GM19025 (cell line): Measurements from ENCODE around the gene APOOL.
"Not testable (repeated sequence)": the region's sequence is repeated elsewhere in the genome, so short reads cannot be mapped to it uniquely, and the experiment has no call there.

Source experiments
- ATAC-seq: cut with Tn5 transposase; IDR thresholded peaks from one replicate; pipeline ENCODE4 v1.9.1; 2021; ENCODE audit warnings: mild to moderate bottlenecking, low read depth, moderate library complexity; ENCODE audit not compliant: unreplicated experiment

Gene APOOL, protein sequence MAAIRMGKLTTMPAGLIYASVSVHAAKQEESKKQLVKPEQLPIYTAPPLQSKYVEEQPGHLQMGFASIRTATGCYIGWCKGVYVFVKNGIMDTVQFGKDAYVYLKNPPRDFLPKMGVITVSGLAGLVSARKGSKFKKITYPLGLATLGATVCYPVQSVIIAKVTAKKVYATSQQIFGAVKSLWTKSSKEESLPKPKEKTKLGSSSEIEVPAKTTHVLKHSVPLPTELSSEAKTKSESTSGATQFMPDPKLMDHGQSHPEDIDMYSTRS

DNA sequence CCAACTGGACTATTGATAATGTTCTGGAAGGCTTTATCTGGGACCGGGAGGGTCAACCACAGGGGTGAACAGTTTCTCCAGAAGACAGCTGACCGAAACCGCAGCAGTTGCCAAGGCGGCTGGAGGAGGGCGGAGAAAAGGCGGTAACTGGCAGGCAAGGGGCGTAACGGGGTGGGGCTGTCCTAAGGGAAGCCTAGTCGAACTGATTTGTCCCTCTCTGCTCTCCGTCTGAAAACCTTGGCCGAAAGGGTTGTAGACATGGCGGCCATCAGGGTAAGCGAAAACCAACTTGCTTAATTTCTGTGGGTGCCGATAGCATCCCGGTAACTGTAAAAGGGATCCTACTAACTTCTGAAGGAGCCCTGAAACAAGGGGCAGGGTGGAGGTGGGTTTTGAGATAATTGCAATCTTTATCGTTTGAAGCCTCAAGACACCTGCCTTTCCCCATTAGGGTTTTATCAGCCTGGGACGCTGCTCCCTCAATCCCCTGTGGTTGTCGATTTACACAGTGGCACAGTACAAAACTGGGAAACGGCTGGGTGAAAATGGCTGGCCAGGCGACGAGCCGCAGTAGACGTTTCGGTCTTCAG lies at the start of gene APOOL:
Gene APOOL, plus strand, starts transcription at position 223 of the 590 bp plus-strand sequence. Its CDS starts 36 bp downstream, at position 259.
- peak; percentile 93 for ATAC-seq

DNA sequence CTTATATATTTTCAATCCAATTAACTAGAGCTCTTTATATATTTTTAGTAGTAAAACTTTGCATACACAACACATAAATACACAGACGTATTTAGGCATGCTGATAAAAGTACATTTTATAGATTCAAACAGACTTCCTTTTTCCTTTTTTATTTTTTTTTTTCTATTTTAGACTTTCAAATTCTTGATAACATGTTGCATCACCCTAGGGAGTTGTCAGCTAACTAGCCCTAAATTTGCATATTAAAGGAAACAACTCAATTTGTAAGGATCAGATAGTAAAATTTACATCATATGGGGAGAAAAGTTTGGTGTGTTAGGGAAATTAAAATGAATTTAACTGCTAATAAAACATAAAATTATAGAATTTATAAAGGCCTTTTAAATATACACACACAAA lies 47.4 kb upstream of the APOOL start:
- no peak for ATAC-seq

DNA sequence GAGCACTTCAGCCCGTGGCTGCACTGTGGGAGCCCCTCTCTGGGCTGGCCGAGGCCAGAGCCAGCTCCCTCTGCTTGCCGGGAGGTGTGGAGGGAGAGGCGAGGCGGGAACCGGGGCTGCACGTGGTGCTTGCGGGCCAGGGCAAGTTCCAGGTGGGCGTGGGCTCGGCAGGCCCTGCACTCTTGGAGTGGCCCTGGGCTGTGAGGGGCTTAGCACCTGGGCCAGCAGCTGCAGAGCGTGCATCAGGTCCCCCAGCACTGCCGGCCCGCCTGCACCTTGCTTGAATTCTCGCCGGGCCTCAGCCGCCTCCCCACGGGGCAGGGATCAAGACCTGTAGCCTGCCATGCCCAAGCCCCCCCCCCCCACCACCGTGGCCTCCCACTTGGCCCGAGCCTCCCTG lies 28.9 kb upstream of the APOOL start:
- no peak for ATAC-seq

DNA sequence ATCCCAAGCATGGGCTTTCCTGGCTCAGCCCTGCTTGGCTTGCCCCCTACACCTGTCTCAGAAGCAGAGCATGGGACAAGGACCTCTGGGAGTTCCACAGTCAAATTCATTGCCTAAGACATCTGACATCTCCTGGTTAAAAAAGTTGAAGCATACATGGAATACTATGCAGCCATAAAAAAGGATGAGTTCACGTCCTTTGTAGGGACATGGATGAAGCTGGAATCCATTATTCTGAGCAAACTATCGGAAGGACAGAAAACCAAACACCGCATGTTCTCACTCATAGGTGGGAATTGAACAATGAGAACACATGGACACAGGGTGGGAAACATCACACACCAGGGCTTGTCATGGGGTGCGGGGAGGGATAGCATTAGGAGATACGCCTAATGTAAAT lies 11.9 kb upstream of the APOOL start:
- not testable (repeated sequence) for ATAC-seq

DNA sequence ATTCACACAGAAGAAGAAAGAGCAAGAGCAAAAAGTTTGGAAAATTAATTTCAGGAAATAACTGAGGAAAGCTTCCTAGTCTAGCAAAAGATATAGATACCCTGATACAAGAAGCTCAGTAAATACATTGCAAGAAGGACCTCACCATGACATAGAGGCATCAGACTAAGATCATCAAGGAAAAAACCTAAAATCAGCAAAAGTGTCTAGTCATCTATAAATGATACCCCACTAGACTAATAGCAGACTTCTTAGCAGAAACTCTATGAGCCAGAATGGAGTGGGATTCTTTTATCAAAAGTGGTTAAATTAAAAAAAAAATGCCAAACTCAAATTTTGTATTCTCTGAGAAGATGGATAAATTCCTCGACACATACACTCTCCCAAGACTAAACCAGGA lies 10.5 kb upstream of the APOOL start:
- no peak for ATAC-seq

DNA sequence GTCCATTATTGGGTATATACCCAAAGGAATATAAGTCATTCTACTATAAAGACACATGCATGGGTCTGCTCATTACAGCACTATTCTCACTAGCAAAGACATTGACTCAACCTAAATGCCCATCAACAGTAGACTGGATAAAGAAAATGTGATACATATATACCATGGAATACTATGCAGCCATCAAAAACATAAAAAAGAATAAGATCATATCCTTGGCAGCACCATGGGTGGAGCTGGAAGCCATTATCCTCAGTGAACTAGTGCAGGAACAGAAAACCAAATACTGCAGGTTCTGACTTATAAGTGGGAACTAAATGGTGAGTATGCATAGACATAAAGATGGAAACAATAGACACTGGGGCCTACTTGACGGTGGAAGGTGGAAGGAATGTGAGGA lies 2.3 kb upstream of the APOOL start:
- no peak for ATAC-seq

DNA sequence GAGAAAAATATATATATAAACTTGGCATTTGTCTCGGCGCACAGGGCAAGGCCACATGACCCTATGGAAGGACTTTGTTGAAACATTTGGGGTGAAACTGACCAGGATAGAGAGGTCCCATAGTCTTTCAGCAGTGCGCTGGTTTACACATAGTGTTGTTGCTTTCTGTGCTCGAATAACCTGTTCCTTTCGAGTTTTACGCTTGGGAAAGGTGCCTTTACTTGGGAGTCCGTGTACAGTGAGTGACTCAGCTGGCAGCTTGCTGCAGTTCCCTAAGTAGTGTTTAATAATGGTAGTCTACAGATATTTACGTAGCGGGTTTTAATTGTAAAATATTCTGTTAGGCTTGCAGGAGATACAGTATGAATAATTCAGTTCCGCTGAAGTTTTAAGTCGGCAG lies 578 bp downstream of the APOOL start:
- no peak for ATAC-seq

DNA sequence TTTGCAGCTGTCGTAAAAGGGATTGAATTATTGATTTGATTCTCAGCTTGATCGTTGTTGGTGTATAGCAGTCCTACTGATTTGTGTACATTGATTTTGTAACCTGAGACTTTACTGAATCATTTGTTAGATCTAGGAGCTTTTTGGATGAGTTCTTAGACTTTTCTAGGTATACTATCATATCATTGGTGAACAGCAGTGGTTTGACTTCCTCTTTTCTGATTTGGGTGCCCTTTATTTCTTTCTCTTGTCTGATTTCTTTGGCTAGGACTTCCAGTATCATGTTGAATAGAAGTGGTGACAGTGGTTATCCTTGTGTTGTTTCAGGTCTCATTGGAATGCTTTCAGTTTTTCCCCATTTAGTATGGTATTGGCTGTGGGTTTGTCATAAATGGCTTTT lies 8.4 kb downstream of the APOOL start:
- no peak for ATAC-seq

DNA sequence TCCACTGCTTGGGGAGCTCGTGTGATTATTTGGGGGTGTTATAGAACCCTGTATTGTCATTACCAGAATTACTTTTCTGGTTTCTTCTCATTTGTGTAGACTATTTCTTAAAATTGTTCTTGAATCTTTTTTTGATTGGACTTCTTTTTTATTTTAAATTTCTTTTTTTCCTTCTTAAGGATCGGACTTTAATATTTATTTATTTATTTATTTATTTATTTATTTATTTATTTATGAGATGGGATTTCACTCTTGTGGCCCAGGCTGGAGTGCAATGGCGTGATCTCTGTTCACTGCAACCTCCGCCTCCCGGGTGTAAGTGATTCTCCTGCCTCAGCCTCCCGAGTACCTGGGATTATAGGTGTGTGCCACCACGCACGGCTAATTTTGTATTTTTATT lies 11.7 kb downstream of the APOOL start:
- ATAC-seq = not testable (repeated sequence)

DNA sequence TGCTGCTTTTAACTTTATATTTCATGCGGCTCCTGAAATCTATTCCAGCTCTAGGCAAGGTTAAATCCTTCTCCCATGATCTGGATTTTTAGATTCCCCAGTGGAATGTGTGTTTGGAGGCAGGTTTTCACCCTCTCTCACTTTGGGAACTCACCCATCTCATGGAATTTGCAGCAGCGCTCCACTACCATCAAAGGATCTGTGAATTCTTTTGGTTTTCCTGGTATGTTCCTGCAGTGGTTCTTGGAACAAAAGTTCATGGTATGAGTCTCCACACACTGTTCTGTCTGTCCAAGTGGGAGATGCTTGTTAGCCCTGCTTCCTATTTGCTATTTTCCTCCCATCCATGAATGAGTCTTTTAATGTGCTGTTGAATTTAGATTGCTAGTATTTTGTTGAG lies 14.0 kb downstream of the APOOL start:
- no peak for ATAC-seq

DNA sequence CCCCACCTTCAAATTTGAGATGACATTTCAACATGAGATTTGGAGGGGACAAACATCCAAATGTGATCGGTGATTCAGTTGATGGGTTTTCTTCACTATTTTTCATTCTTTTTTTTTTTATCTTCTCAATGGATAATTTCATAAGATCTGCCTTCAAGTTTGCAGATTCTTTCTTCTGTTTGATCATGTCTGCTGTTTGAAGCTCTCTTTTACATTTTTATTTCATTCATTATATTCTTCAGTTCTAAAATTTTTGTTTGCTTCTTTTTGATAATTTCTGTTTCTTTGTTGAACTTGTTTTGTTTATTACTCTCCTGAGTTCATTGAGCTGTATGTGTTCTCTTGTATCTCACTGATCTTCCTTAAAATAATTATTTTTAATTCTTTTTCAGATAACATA lies 14.8 kb downstream of the APOOL start:
- no peak for ATAC-seq

DNA sequence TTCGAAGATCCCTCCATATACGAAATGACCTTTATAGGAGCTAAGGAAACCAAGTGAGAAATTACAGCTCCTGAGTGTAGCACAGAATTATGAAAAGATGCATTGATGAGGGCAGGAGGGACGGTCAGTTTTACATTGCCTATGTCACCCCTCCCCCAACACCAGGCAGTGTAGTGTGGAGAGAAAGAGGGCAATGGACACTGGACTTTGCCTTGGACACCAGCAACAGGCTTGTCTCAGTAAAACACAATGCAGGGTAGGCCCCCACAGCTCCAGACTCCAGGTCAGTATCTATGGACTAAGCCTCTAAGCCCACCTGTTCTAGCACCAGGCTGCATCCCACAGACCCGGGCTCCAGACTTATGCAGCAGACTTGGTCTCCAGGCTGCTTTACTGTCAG lies 16.5 kb downstream of the APOOL start:
- ATAC-seq = no peak

DNA sequence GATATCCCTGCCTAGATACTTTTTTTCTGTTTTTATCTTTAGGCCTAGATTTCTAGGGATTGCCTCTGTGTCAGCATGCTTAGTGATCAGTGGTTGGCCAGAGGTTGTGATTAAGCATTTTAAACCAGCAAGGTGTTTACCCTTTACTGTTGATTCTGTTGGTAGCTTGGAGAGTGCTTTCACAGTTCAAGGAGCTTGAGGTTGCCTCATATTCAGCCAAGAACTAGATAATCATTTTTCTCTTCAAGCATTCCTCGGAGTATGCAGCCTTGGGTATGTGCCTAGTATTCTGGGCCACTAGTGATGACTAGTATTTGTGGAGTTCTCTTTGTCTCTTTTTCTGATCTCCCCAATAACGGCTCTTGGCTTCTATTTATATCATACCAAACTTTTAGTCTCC lies 20.4 kb downstream of the APOOL start:
- no peak for ATAC-seq

DNA sequence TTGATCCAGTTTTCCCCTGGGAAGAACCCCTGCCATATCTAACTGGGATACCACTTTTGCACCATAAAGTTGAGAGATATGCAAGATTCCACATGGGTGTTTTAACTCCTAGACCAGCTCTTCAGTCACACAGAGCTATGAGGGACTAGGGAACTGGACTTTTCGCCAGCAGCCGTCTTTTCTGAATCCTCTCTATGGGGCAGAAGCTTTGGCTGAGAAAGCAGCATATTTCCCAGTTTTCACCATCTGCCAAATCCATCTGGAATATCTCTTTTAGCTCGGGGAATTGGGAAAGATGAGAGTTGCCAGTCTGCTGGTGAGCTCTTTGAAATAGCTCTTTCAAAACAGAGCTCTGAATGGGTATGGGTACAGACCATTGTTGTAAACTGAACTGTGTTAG lies 20.9 kb downstream of the APOOL start:
- no peak for ATAC-seq

DNA sequence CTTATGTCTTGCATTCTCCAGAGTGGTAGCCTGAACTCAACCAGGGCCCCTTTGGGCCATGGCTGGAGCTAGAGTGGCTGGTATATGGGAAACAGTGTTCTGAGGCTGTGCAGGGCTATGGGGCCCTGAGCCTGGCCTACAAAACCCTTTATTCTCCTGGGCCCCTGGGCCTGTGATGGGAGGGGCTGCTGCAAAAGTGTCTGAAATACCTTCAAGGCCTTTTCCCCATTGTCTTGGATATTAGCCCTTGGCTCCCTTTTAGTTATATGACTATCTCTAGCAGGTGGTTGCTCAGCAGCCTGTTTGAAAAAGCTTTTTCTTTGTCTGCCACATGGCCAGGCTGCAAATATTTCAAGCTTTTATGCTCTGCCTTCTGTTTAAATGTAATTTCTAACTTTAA lies 22.5 kb downstream of the APOOL start:
- ATAC-seq = no peak

DNA sequence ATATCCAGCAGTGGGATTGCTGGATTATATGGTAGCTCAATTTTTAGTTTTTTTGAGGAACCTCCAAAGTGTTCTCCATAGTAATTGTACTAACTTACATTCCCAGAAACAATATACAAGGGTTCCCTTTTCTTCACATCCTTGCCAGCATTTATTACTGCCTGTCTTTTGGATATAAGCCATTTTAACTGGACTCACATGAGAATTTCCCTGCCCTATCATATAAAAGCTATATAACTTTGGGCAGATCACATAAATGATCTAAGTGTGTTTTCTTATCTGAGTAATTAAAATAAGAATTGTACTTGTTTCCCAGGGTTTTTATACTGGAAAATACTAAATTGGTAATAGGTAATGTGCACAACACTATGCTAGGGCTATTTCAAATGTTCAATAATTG lies 25.4 kb downstream of the APOOL start:
- ATAC-seq = no peak

DNA sequence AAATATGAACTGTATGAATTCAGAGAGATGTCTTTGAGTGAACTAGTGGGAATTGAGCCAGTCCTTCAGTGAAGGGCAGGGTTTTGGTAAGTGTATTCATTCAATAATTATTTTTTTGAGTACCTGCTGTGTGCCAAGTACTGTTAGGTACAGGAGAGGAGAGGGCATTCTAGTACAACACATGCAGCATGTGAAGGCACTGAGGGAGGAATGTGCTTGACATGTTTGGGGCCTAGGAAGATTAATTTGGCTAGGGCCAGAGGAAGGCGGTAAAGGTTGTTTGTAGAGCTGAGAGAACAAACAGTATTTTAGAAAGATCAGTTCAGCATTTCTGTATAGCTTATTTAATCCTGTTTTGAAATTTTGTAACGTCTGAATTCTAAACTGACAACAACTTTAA lies 27.8 kb downstream of the APOOL start:
- ATAC-seq = no peak

DNA sequence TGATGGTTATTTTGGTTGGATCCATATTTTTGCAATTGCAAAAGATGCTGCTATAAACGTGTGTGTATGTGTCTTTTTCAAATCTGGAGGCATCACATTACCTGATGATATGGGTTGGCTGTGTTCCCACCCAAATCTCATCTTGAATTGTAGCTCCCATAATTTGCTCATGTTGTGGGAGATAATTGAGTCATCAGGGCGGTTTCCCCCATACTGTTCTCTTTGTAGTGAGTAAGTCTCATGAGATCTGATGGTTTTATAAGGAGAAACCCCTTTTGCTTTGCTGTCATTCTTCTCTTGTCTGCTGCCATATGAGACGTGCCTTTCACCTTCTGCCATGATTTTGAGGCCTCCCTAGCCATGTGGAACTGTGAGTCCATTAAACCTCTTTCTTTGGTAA lies 33.4 kb downstream of the APOOL start:
- ATAC-seq = no peak

DNA sequence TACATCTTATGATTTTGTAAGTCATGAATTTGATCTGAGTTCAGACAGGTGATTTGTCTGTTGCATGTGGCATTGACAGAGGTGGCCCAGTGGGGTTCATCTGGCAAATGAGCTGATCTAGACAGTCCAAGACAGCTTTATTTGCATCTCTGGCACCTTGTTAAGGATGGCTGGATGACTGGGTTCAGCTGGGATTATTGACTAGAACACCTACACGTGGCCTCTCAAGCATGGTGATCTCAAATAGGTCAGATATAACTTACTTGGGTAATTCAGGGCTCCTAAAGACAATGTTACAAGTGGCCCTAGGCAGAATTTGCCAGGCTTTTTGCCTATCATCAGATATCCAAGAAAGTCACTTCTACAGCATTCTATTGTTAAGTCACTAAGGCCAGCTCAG lies 48.0 kb downstream of the APOOL start:
- ATAC-seq = no peak

DNA sequence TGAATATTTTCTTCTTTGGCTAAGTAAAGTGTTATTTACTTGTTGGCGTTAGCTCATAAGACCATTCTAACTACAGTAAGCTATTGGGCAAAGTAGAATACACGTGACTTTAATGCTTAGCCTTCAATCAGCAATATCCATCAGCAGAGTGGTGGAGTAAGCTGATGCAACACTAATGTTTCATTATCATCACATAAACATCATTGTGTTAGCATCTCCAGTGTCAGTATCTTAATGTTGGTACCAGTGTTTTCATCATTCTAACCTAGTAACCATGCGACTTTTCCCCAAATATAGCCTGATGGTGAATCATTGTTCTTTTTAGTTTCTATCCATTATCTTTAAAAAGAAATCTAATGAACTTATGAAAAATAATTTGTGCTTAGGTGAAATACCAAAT lies 48.5 kb downstream of the APOOL start:
- no peak for ATAC-seq

DNA sequence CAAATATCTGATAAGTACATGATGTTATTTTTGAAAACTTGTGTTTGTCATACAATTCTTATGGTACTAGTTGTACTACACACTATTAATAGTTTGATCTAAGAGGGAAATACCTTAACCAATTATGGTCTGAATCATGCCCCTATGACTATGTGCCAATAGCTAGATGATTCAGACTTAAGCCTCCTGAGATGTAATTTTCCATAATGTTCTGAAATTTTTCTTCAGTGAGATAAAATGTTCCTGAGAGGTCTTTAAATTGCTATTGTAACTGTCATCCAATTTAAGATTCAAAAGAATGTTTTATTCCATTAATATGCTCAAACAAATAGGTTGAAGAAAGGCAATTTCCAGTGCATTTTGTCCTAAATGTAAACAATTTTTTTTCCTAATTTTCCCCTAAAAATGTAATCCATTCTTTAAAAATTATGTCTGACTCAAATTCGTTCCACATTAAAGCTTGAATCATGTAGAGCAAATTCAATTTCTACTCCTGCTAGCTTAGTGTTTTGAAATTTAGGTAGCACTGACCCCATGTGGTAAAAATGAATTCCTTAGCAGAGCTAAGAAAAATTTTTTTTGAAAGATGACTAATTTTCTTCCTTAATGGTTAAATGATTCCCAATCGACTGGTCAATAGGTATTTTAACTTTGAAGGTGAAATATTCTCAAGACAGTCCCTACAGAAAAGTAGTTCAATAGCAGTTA lies 49.1 kb downstream of the APOOL start:
- ATAC-seq = no peak
